Measurements from ENCODE around the gene CLPSL1. TPM values are rescaled to one million over a fixed set of nuclear protein-coding genes. Genes with fewer than 3 reads are reported as not detected.
A peak's percentile ranks its signal among the peaks of the same experiment; 100 is the strongest.

Gene CLPSL1
- total RNA-seq, 1 experiment from 2014 or later: not detected

- no peak overlapping the region for H2AFZ ChIP-seq (ENCODE audit: low read length)
- ChIA-PET POLR2A (ENCODE audit: unreplicated experiment) (no interaction called here), CTCF (no interaction called here)
- TF ChIP-seq CTCF (conservative IDR thresholded peaks at IDR 0.05; ENCODE audit: low read depth, low read length) (no peak), EZH2phosphoT487 (IDR thresholded peaks at IDR 0.05; ENCODE audit: borderline replicate concordance, low read length) (no peak), EZH2 (IDR thresholded peaks at IDR 0.05; ENCODE audit: low read length, unreplicated experiment) (no peak)
- H4K20me1 ChIP-seq (ENCODE audit: low read length): no peaks in the 10 kb centered on the region
- H3K4me1 ChIP-seq (ENCODE audit: insufficient read depth, low read length): peaks cover 23% of the 10 kb centered on the region
- H3K9ac ChIP-seq (ENCODE audit: low read length): no peak overlapping the region
- intact Hi-C loops (cut with micrococcal nuclease): no loop called here
- no peaks in the 10 kb centered on the region for H3K27me3 ChIP-seq (ENCODE audit: low read length)
- no peaks in the 10 kb centered on the region for H3F3A ChIP-seq (ENCODE audit: low read length, unreplicated experiment)
- H3K79me2 ChIP-seq (ENCODE audit: low read length): no peaks in the 10 kb centered on the region
- no peaks in the 10 kb centered on the region for H3K9me3 ChIP-seq (ENCODE audit: low read length)
- no peaks in the 10 kb centered on the region for H3K36me3 ChIP-seq (ENCODE audit: low read depth, low read length)
- ATAC-seq (no peak), DNase-seq (peak; percentile 25)
- BruUV-seq (replicated peaks): no TSS peak
- no peak overlapping the region for H3K27ac ChIP-seq (ENCODE audit: low read length)
- H3K4me3 ChIP-seq (ENCODE audit: low read length): no peak overlapping the region
- no peak overlapping the region for H3K4me2 ChIP-seq (ENCODE audit: low read length)
- no peaks in the 10 kb centered on the region for H3K9me2 ChIP-seq (replicated peaks; ENCODE audit: low read length)
Observed at GRCh38 chr6:35808688-35809087, 27.9 kb downstream of the CLPSL1 start.

GRCh38 chr6:35809809-35810208 lies 29.0 kb downstream of the CLPSL1 start:
- intact Hi-C loops (cut with micrococcal nuclease): no loop called here
- Histone ChIP-seq H3K27ac (ENCODE audit: low read length) (no peak overlapping the region), H3K27me3 (ENCODE audit: low read length) (no peaks in the 10 kb centered on the region), H3F3A (ENCODE audit: low read length, unreplicated experiment) (no peaks in the 10 kb centered on the region), H3K4me2 (ENCODE audit: low read length) (no peak overlapping the region), H3K9me2 (replicated peaks; ENCODE audit: low read length) (no peaks in the 10 kb centered on the region), H3K9ac (ENCODE audit: low read length) (no peak overlapping the region), H4K20me1 (ENCODE audit: low read length) (no peaks in the 10 kb centered on the region), H3K4me3 (ENCODE audit: low read length) (no peak overlapping the region), H3K36me3 (ENCODE audit: low read depth, low read length) (no peaks in the 10 kb centered on the region), H2AFZ (ENCODE audit: low read length) (no peak overlapping the region), H3K79me2 (ENCODE audit: low read length) (no peaks in the 10 kb centered on the region), H3K9me3 (ENCODE audit: low read length) (no peaks in the 10 kb centered on the region), H3K4me1 (ENCODE audit: insufficient read depth, low read length) (peaks cover 23% of the 10 kb centered on the region)
- TF ChIP-seq EZH2 (IDR thresholded peaks at IDR 0.05; ENCODE audit: low read length, unreplicated experiment) (no peak), EZH2phosphoT487 (IDR thresholded peaks at IDR 0.05; ENCODE audit: borderline replicate concordance, low read length) (no peak), CTCF (conservative IDR thresholded peaks at IDR 0.05; ENCODE audit: low read depth, low read length) (no peak)
- no TSS peak for BruUV-seq (replicated peaks)
- ATAC-seq (no peak), DNase-seq (no peak)
- POLR2A ChIA-PET (ENCODE audit: unreplicated experiment): no interaction called here
- CTCF ChIA-PET: no interaction called here

GRCh38 chr6:35810971-35811698 lies 30.3 kb downstream of the CLPSL1 start:
- Histone ChIP-seq H3K4me2 (ENCODE audit: low read length) (peak overlapping the region; percentile 63), H4K20me1 (ENCODE audit: low read length) (no peaks in the 10 kb centered on the region), H3K9ac (ENCODE audit: low read length) (peak overlapping the region; percentile 6), H3K9me2 (replicated peaks; ENCODE audit: low read length) (no peaks in the 10 kb centered on the region), H3K4me3 (ENCODE audit: low read length) (peak overlapping the region; percentile 8; the same call in 1 of the 2 replicates), H2AFZ (ENCODE audit: low read length) (peak overlapping the region; percentile 40), H3F3A (ENCODE audit: low read length, unreplicated experiment) (no peaks in the 10 kb centered on the region), H3K36me3 (ENCODE audit: low read depth, low read length) (no peaks in the 10 kb centered on the region), H3K9me3 (ENCODE audit: low read length) (no peaks in the 10 kb centered on the region), H3K79me2 (ENCODE audit: low read length) (no peaks in the 10 kb centered on the region), H3K27me3 (ENCODE audit: low read length) (no peaks in the 10 kb centered on the region), H3K4me1 (ENCODE audit: insufficient read depth, low read length) (peaks cover 23% of the 10 kb centered on the region), H3K27ac (ENCODE audit: low read length) (peak overlapping the region; percentile 65)
- ATAC-seq (peak; percentile 99), DNase-seq (peak; percentile 98)
- intact Hi-C loops (cut with micrococcal nuclease): no loop called here
- CTCF ChIA-PET: interaction anchor here (0.6 kb wide), 1 partner anchor 99 kb away, joined by 3 read pairs; no protein-coding TSS in a partner anchor
- BruUV-seq (replicated peaks): no TSS peak
- POLR2A ChIA-PET (ENCODE audit: unreplicated experiment): no interaction called here
- TF ChIP-seq CTCF (conservative IDR thresholded peaks at IDR 0.05; ENCODE audit: low read depth, low read length) (no peak), EZH2 (IDR thresholded peaks at IDR 0.05; ENCODE audit: low read length, unreplicated experiment) (no peak), EZH2phosphoT487 (IDR thresholded peaks at IDR 0.05; ENCODE audit: borderline replicate concordance, low read length) (no peak)

All from PC-3 (cell line).